PC-9 (cell line): ENCODE data around the gene CAV1. TPM values are rescaled to one million over a fixed set of nuclear protein-coding genes. Genes with fewer than 3 reads are reported as not detected.

Source experiments
- BruUV-seq: library from RNA; stranded (reverse); fragments of 400-500 nt; replicated peaks from 2 replicates; lab custom pipeline; 2021; lab: Mats Ljungman, UMichigan
- CTCF ChIA-PET: fragments of 300-600 bp; sonication (Branson Sonifier 250); formaldehyde crosslinking; loops from one replicate; lab custom pipeline; 2022; ENCODE audit warnings: antibody characterized with exemption; lab: Charles Lee
- POLR2A ChIA-PET: fragments of 300-600 bp; sonication (Branson Sonifier 250); formaldehyde crosslinking; loops from one replicate; lab custom pipeline; 2022; ENCODE audit warnings: antibody characterized with exemption; ENCODE audit not compliant: unreplicated experiment; lab: Charles Lee
- DNase-seq, 2 experiments: peaks; one replicate each; pipeline versions ENCODE4 v3.0.0 to v3.0.0-alpha.2; 2015 to 2022; ENCODE audit warnings: mixed read lengths in 1 of 2
- H2AFZ ChIP-seq: fragments of 200-600 bp; sonication (generic); 2 replicates; pipeline ENCODE4 v1.8.1; 2017; ENCODE audit warnings: antibody characterized with exemption
- H3F3A ChIP-seq: fragments of 200-600 bp; sonication (generic); 2 replicates; pipeline ENCODE4 v1.8.1; 2017; ENCODE audit warnings: antibody characterized with exemption, mild to moderate bottlenecking, low read depth; ENCODE audit not compliant: insufficient read depth
- H3K27ac ChIP-seq: fragments of 200-600 bp; sonication (generic); 2 replicates; pipeline ENCODE4 v1.6.1; 2016; ENCODE audit warnings: mixed run types
- H3K27me3 ChIP-seq: fragments of 200-600 bp; sonication (generic); 2 replicates; pipeline ENCODE4 v1.6.1; 2016; ENCODE audit warnings: low read depth, mixed run types; ENCODE audit not compliant: insufficient read depth
- H3K36me3 ChIP-seq: fragments of 200-600 bp; sonication (generic); 2 replicates; pipeline ENCODE4 v1.6.1; 2016; ENCODE audit warnings: low read depth, mixed run types
- H3K4me1 ChIP-seq: fragments of 200-600 bp; sonication (generic); replicated peaks from 2 replicates; pipeline ENCODE4 v1.6.1; 2016; ENCODE audit warnings: mixed run types; ENCODE audit not compliant: insufficient read depth
- H3K4me2 ChIP-seq: fragments of 200-600 bp; sonication (generic); 2 replicates; pipeline ENCODE4 v1.6.1; 2017; ENCODE audit warnings: mixed run types
- H3K4me3 ChIP-seq: fragments of 200-600 bp; sonication (generic); 2 replicates; pipeline ENCODE4 v1.6.1; 2016; ENCODE audit warnings: mixed run types
- H3K79me2 ChIP-seq: fragments of 200-600 bp; sonication (generic); 2 replicates; pipeline ENCODE4 v1.6.1; 2017; ENCODE audit warnings: low read depth, mixed run types
- H3K9me2 ChIP-seq: fragments of 200-600 bp; sonication (generic); 2 replicates; pipeline ENCODE4 v1.8.1; 2017; ENCODE audit warnings: mild to moderate bottlenecking; ENCODE audit not compliant: insufficient read depth
- H3K9me3 ChIP-seq: fragments of 200-600 bp; sonication (generic); 2 replicates; pipeline ENCODE4 v1.8.1; 2016; ENCODE audit warnings: low read depth; ENCODE audit not compliant: insufficient read depth
- H4K20me1 ChIP-seq: fragments of 200-600 bp; sonication (generic); 2 replicates; pipeline ENCODE4 v1.8.1; 2017; ENCODE audit not compliant: insufficient read depth
- CTCF ChIP-seq: fragments of 200-600 bp; sonication (generic); conservative IDR thresholded peaks from 2 replicates; pipeline ENCODE4 v1.6.1; 2017; ENCODE audit warnings: mixed run types, antibody characterized with exemption, mild to moderate bottlenecking, moderate library complexity
- EZH2 ChIP-seq: fragments of 200-600 bp; sonication (generic); IDR thresholded peaks from 2 replicates; pipeline ENCODE4 v1.8.0; 2017; ENCODE audit warnings: antibody characterized with exemption, low read depth
- intact Hi-C: fragments of 100-400 bp; cut with micrococcal nuclease; formaldehyde crosslinking; loops from one replicate; pipeline ENCODE4 v1.10.0; 2022; ENCODE audit not compliant: unreplicated experiment
- total RNA-seq: library from RNA; stranded (reverse); gene quantifications from 2 replicates; pipeline ENCODE4 v1.2.3, GENCODE V29; 2021

CAV1 gene
- total RNA-seq, 1 experiment from 2014 or later: 1,077 TPM

DNA sequence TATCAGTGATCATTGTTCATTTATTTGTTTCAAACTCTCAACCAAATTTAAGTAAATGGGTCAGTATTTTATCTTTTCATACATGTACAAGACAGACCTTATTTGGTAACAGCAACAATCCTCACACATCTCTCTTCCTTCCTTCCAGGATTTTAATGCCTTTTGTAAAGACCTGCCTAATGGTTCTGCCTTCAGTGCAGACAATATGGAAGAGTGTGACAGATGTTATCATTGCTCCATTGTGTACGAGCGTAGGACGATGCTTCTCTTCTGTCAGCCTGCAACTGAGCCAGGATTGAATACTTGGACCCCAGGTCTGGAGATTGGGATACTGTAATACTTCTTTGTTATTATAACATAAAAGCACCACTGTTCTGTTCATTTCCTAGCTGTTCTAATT is 19.0 kb upstream of the CAV1 start:
- intact Hi-C loops: no loop called here
- no peak overlapping the region for H3K27ac ChIP-seq
- H3K4me3 ChIP-seq: no peak overlapping the region
- no peak overlapping the region for H2AFZ ChIP-seq
- H3K4me1 ChIP-seq: peaks cover 27% of the 10 kb centered on the region
- no peaks in the 10 kb centered on the region for H3K9me3 ChIP-seq
- peaks cover 14% of the 10 kb centered on the region for H3K36me3 ChIP-seq
- no peaks in the 10 kb centered on the region for H3K9me2 ChIP-seq
- no peaks in the 10 kb centered on the region for H3K27me3 ChIP-seq
- ChIA-PET POLR2A (no interaction called here), CTCF (no interaction called here)
- H3K4me2 ChIP-seq: no peak overlapping the region
- peaks cover 12% of the 10 kb centered on the region for H3F3A ChIP-seq
- no TSS peak for BruUV-seq
- no peaks in the 10 kb centered on the region for H4K20me1 ChIP-seq
- H3K79me2 ChIP-seq: peaks cover 25% of the 10 kb centered on the region
- TF ChIP-seq EZH2 (no peak), CTCF (no peak)
- DNase-seq: no peak

GRCh38 chr7:116509982-116510579 is 14.8 kb upstream of the CAV1 start:
- H3F3A ChIP-seq: peaks cover 39% of the 10 kb centered on the region; the same call in 1 of the 2 replicates
- BruUV-seq: no TSS peak
- H3K27me3 ChIP-seq: no peaks in the 10 kb centered on the region
- H2AFZ ChIP-seq: no peak overlapping the region
- intact Hi-C loops: no loop called here
- H3K4me2 ChIP-seq: no peak overlapping the region
- DNase-seq: no peak
- H3K9me3 ChIP-seq: no peaks in the 10 kb centered on the region
- H4K20me1 ChIP-seq: no peaks in the 10 kb centered on the region
- no peaks in the 10 kb centered on the region for H3K79me2 ChIP-seq
- H3K4me1 ChIP-seq: peaks cover 24% of the 10 kb centered on the region
- POLR2A ChIA-PET: interaction anchor here (0.5 to 1.0 kb wide), 2 partner anchors 8 to 16 kb away, joined by 5 to 8 read pairs; no protein-coding TSS in a partner anchor
- no peaks in the 10 kb centered on the region for H3K9me2 ChIP-seq
- TF ChIP-seq EZH2 (no peak), CTCF (no peak)
- CTCF ChIA-PET: no interaction called here
- H3K27ac ChIP-seq: peak overlapping the region; percentile 84
- H3K36me3 ChIP-seq: peaks cover 8% of the 10 kb centered on the region
- no peak overlapping the region for H3K4me3 ChIP-seq

GRCh38 chr7:116510795-116511194 is 14.0 kb upstream of the CAV1 start:
- BruUV-seq: no TSS peak
- Histone ChIP-seq H3K4me1 (peaks cover 24% of the 10 kb centered on the region), H3K27me3 (no peaks in the 10 kb centered on the region), H3F3A (peaks cover 39% of the 10 kb centered on the region; the same call in 1 of the 2 replicates), H2AFZ (0 out of 2 replicates have a peak overlapping the region, but pooled peaks have one; percentile 73), H3K9me3 (no peaks in the 10 kb centered on the region), H3K27ac (peak overlapping the region; percentile 84), H3K36me3 (peaks cover 7% of the 10 kb centered on the region), H3K9me2 (no peaks in the 10 kb centered on the region), H3K4me2 (peak overlapping the region; percentile 79; the same call in 1 of the 2 replicates), H3K4me3 (peak overlapping the region; percentile 62; the same call in 1 of the 2 replicates), H3K79me2 (no peaks in the 10 kb centered on the region), H4K20me1 (no peaks in the 10 kb centered on the region)
- DNase-seq: no peak
- ChIA-PET POLR2A (interaction anchor here (0.5 to 1.1 kb wide), 3 partner anchors 9 to 15 kb away, joined by 5 to 8 read pairs (median 5); no protein-coding TSS in a partner anchor), CTCF (interaction anchor here (0.6 kb wide), 1 partner anchor 12 kb away, joined by 5 read pairs; no protein-coding TSS in a partner anchor)
- TF ChIP-seq EZH2 (no peak), CTCF (no peak)
- intact Hi-C loops: loop anchor here (1.0 kb wide), 1 partner anchor 8 kb away; no protein-coding TSS in a partner anchor
